Tibial nerve (tissue), 4 donors: ENCODE results near the gene ATP8A1. TPM values are rescaled to one million over a fixed set of nuclear protein-coding genes. Genes with fewer than 3 reads are reported as not detected.
"Not testable (repeated sequence)": the region's sequence is repeated elsewhere in the genome, so short reads cannot be mapped to it uniquely, and the experiment has no call there.

Experiments
- DNase-seq, 2 donors: peaks; one replicate each; pipeline ENCODE4 v3.0.0-alpha.2; 2019; ENCODE audit warnings: low spot score in 2 of 2
- H3K27ac ChIP-seq, 4 donors: fragments of 200-600 bp; sonication (generic) in 3 of 4; one replicate each; pipeline ENCODE4 v1.5.1; 2017 to 2019; ENCODE audit warnings: mild to moderate bottlenecking in 1 of 4
- H3K27me3 ChIP-seq, 2 donors: fragments of 200-600 bp; sonication (generic) in 1 of 2; one replicate each; pipeline versions ENCODE4 v1.5.1 to v1.6.0; 2017 to 2019
- H3K36me3 ChIP-seq, 3 donors: fragments of 200-600 bp; sonication (generic); one replicate each; pipeline ENCODE4 v1.5.1; 2018 to 2019
- H3K4me1 ChIP-seq, 4 donors: fragments of 200-600 bp; sonication (generic) in 3 of 4; one replicate each; pipeline ENCODE4 v1.5.1; 2017 to 2019
- H3K4me3 ChIP-seq, 4 donors: fragments of 200-600 bp; sonication (generic) in 3 of 4; one replicate each; pipeline ENCODE4 v1.5.1; 2017 to 2019; ENCODE audit warnings: mild to moderate bottlenecking in 1 of 4, moderate library complexity in 1 of 4
- H3K9me3 ChIP-seq, 4 donors: fragments of 200-600 bp; sonication (generic) in 3 of 4; one replicate each; pipeline ENCODE4 v1.5.1; 2017 to 2019
- EP300 ChIP-seq, 2 donors: sonication (generic); formaldehyde crosslinking; IDR thresholded peaks; one replicate each; pipeline ENCODE4 v1.6.1; 2017; ENCODE audit warnings: antibody characterized with exemption in 2 of 2, mild to moderate bottlenecking in 1 of 2
- POLR2A ChIP-seq, 2 donors: fragments of 450-650 bp; IDR thresholded peaks; one replicate each; pipeline ENCODE4 v1.6.1; 2017; ENCODE audit warnings: antibody characterized with exemption in 2 of 2, mild to moderate bottlenecking in 2 of 2, moderate library complexity in 2 of 2
- WGBS, 2 donors: methylation state at CpG; one replicate each; pipeline ENCODE4 v1.1.5; 2018; 5-methylcytosine and 5-hydroxymethylcytosine counted together
- total RNA-seq, 4 donors: library from RNA; depleted of rRNA; stranded (reverse); fragments of >200 nt; gene quantifications; one replicate each; pipeline ENCODE4 v1.1.0, GENCODE V29; 2016
- TF ChIP-seq, protein P1 (sequence below), 5 experiments: fragments of 200-600 bp in 3 of 5; fragments of 450-650 bp in 2 of 5; sonication (generic) in 3 of 5; IDR thresholded peaks; one replicate each; pipeline ENCODE4 v1.5.1; 2016 to 2019; ENCODE audit warnings: antibody characterized with exemption in 5 of 5, mild to moderate bottlenecking in 3 of 5, moderate library complexity in 2 of 5

Gene ATP8A1
- total RNA-seq, 4 donors from 2014 or later = 57.9 to 79.7 (median 64.9) TPM

DNA sequence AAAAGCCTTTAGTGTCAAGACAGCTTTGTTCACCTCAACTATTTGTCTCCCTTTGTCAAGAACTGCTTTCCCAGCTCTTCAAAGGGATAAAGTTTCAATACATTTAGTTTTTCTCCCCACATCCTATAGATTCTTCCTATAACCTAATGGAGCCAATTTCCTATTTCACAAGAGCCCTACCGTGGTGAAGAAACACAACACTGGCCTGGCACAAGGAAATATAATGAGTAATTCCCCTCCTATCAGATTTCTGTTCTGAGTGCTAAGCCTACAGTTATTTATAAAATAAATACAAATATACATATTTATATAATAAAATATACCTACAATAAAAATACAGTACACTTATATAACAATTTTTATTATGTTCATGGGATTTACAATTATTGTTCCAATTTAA lies 169.7 kb downstream of the ATP8A1 start:
- H3K36me3 ChIP-seq = no peaks in the 10 kb centered on the region
- no peak overlapping the region for H3K27ac ChIP-seq
- H3K4me1 ChIP-seq = peaks cover 0 to 5% (median 2%) of the 10 kb centered on the region in 4 donors
- no peaks in the 10 kb centered on the region for H3K27me3 ChIP-seq
- H3K4me3 ChIP-seq = no peak overlapping the region
- 44 to 50% methylated on average over 1 of the region's 1 CpG for WGBS, 2 donors
- no peak for TF ChIP-seq POLR2A (IDR thresholded peaks at IDR 0.05)
- TF ChIP-seq, protein P1, sequence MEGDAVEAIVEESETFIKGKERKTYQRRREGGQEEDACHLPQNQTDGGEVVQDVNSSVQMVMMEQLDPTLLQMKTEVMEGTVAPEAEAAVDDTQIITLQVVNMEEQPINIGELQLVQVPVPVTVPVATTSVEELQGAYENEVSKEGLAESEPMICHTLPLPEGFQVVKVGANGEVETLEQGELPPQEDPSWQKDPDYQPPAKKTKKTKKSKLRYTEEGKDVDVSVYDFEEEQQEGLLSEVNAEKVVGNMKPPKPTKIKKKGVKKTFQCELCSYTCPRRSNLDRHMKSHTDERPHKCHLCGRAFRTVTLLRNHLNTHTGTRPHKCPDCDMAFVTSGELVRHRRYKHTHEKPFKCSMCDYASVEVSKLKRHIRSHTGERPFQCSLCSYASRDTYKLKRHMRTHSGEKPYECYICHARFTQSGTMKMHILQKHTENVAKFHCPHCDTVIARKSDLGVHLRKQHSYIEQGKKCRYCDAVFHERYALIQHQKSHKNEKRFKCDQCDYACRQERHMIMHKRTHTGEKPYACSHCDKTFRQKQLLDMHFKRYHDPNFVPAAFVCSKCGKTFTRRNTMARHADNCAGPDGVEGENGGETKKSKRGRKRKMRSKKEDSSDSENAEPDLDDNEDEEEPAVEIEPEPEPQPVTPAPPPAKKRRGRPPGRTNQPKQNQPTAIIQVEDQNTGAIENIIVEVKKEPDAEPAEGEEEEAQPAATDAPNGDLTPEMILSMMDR (IDR thresholded peaks at IDR 0.05) = no peak
- TF ChIP-seq EP300 (IDR thresholded peaks at IDR 0.05) = no peak
- DNase-seq = no peak
- H3K9me3 ChIP-seq = no peaks in the 10 kb centered on the region

DNA sequence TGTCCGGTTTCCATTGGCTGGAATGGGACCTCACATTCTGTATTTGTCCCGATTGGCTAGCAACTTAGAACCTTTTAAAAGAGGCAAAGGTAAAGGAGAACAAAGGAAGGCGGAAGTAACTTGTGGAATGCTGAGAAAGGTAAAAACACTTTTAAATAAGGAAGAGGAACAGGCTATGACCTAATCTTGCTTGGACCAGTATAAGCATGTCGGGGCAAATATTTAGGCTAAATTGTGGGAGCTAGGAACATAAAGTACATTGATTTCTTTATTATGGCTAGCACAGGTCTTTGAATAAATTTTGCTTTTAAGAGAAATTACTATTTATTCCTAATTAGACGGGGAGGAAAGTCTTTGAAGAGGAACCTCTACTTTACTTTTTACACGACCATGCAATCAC lies 170.7 kb downstream of the ATP8A1 start:
- H3K36me3 ChIP-seq, H3K4me3 ChIP-seq, H3K27me3 ChIP-seq, DNase-seq, H3K4me1 ChIP-seq, H3K9me3 ChIP-seq, H3K27ac ChIP-seq: not testable (repeated sequence)
- 96% methylated on average over 6 of the region's 6 CpGs for WGBS, 2 donors

DNA sequence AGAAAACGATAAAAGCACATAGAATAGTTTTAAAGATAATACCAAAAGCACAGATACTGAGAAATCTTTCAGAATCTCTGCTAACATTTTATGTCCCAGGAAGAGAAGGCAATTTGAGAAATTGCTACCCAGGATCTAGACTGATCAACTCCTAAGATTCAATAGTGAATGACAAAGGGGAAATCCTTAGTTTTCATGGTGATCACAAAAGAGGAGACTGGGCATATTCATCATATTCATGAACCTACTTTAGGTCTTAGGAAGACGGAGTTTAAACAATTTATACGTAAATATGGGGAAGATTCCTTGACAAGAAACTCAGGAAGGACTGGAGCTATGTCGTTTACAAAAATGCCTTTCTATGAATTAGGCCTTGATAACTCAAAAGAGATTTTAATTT lies 172.3 kb downstream of the ATP8A1 start:
- no peak for DNase-seq
- peaks cover 0 to 5% (median 2%) of the 10 kb centered on the region in 4 donors for H3K4me1 ChIP-seq
- TF ChIP-seq POLR2A (IDR thresholded peaks at IDR 0.05) (no peak), EP300 (IDR thresholded peaks at IDR 0.05) (no peak)
- TF ChIP-seq, protein P1 (IDR thresholded peaks at IDR 0.05) = no peak
- no peak overlapping the region for H3K4me3 ChIP-seq
- H3K9me3 ChIP-seq = no peaks in the 10 kb centered on the region
- 85 to 92% methylated on average over 4 of the region's 4 CpGs for WGBS, 2 donors
- H3K36me3 ChIP-seq = no peaks in the 10 kb centered on the region
- no peaks in the 10 kb centered on the region for H3K27me3 ChIP-seq
- no peak overlapping the region for H3K27ac ChIP-seq

DNA sequence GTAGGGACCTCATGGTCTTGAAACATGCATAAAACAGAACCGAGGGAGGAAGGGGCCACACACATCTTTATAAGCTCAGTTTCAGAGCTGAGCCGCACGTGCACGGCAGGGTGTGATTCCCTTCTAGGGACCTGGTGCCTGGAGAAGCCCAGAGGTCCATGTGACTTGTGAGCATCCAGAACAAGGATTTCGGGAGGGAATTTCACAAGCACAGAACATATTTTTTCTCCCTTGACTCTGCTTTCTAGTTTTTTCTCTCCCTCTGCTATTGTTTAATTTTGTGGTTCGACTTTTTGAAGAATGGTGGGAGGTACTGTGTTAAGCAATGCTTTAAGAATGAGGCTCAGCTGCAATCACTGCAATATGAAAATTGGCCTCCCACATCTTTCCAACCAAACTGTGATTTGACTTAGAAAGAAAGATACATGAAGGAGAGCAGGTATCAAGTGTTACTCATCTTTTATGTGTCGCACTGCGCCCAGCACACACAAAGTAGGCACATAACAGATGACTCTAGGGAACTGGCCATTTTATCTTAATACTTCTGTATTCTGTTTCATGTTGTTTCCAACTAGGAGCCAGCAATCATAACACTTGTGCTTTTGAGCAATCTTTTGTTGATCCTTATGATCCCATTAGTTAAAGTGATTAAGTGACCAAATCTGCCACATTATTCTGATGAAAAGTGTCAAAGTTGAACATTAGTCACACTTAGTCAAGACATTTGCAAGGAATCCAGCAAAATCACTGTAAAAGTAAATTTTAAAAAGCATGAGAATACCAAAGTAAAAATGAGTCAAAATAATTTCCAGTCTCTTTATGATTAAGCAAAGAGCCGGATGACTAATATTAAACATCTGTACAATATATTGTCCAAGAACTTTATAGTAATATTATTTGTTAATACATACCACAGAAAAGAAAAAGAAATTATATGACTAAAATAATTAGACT lies 173.2 kb downstream of the ATP8A1 start:
- Histone ChIP-seq H3K27ac (peak overlapping the region in 1 of 4 donors; percentile 16), H3K27me3 (no peaks in the 10 kb centered on the region), H3K4me1 (peaks cover 0 to 5% (median 2%) of the 10 kb centered on the region in 4 donors), H3K9me3 (no peaks in the 10 kb centered on the region), H3K36me3 (no peaks in the 10 kb centered on the region), H3K4me3 (no peak overlapping the region)
- peak; percentile 18 to 49 for DNase-seq
- TF ChIP-seq, protein P1 (IDR thresholded peaks at IDR 0.05) = no peak
- TF ChIP-seq EP300 (IDR thresholded peaks at IDR 0.05) (peak in 1 of 2 donors; percentile 61), POLR2A (IDR thresholded peaks at IDR 0.05) (no peak)
- WGBS, 2 donors = 56 to 68% methylated on average over 9 of the region's 9 CpGs

DNA sequence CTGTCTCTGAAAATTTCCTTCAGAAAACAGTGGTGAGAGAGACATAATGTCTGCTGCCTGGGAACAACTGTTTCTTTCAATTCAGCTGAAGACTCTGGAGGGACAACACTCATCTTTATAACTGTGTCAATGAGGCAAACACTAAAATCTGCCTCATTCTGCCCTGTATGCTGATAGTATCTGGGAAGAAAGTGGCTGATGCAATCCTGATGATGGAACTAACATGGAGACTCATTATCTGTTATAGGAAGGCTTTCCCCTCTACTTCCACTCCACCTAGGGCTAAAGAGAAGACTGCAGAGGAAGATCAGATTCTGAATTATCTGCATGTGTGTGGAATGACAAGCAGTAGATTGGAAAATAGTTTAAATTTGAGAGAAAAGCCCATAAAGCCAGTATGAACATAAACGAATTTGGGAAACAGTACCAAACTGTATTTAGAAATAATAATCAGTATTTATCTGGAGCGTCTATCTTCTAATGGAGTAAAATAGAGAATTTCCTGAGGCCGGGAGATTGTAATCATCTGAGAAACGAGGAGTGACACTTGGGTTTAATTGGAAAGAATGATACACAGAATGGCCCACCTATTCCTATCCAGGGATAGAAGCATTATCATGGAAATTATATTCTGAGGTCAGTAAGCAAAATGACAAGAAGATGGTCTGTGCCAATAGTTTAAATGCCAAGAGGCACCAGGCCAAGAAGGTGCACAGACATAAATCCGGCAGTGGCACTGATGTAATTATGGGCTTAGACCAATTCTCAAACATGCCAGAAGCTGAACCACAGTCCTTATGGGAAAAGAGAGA lies 174.2 kb downstream of the ATP8A1 start:
- TF ChIP-seq POLR2A (IDR thresholded peaks at IDR 0.05) (no peak), EP300 (IDR thresholded peaks at IDR 0.05) (no peak)
- TF ChIP-seq, protein P1 (IDR thresholded peaks at IDR 0.05) = no peak
- Histone ChIP-seq H3K36me3 (no peaks in the 10 kb centered on the region), H3K27me3 (no peaks in the 10 kb centered on the region), H3K4me1 (peaks cover 0 to 5% (median 2%) of the 10 kb centered on the region in 4 donors), H3K27ac (peak overlapping the region in 2 of 4 donors; percentile 14 to 16), H3K9me3 (no peaks in the 10 kb centered on the region), H3K4me3 (no peak overlapping the region)
- WGBS, 2 donors = 71 to 80% methylated on average over 5 of the region's 5 CpGs
- DNase-seq = no peak
